ENCODE data around the gene GTF2A2. TPM values are rescaled to one million over a fixed set of nuclear protein-coding genes. Genes with fewer than 3 reads are reported as not detected.

GTF2A2 gene
- polyA plus RNA-seq, 1 of the 3 experiments (the other 2 are of a cell fraction) = 77.4 TPM

GRCh38 chr15:59686389-59686788 is 29.1 kb upstream of the GTF2A2 start:
- 77% methylated on average over 7 of the region's 7 CpGs for WGBS (ENCODE audit: low lambda C conversion rate)
- DNase-seq = no peak
- Histone ChIP-seq H2AFZ (ENCODE audit: low read depth) (no peak overlapping the region), H3K4me2 (peak overlapping the region; percentile 77), H3K9ac (no peak overlapping the region), H3K27ac (ENCODE audit: low read depth in 2 of 2, low read length in 1 of 2) (peak overlapping the region; percentile 25 to 54; a peak in 3 of 4 replicates), H3K4me1 (ENCODE audit: control insufficient read depth in 1 of 2, insufficient read depth in 2 of 2, low read depth in 1 of 2, low read length in 1 of 2) (peaks cover 16 to 22% of the 10 kb centered on the region in 2 experiments; a peak in 3 of 4 replicates), H3F3A (replicated peaks; ENCODE audit: insufficient read depth) (peaks cover 20% of the 10 kb centered on the region), H3K79me2 (ENCODE audit: insufficient read depth) (peaks cover 78% of the 10 kb centered on the region), H3K36me3 (replicated peaks in 1 of 2; ENCODE audit: control insufficient read depth in 1 of 2, insufficient read depth in 2 of 2, low read length in 1 of 2) (peaks cover 11 to 42% of the 10 kb centered on the region in 2 experiments), H3K27me3 (ENCODE audit: insufficient read depth) (no peaks in the 10 kb centered on the region), H3K9me3 (no peaks in the 10 kb centered on the region), H3K4me3 (ENCODE audit: low read depth in 2 of 2, low read length in 1 of 2) (no peak overlapping the region), H4K20me1 (ENCODE audit: insufficient read depth) (peaks cover 67% of the 10 kb centered on the region), H3K9me2 (no peaks in the 10 kb centered on the region)
- ChIA-PET POLR2A (no interaction called here), CTCF (interaction anchor here (1.2 to 1.3 kb wide), 2 partner anchors 158 to 185 kb away, joined by 3 to 4 read pairs; no protein-coding TSS in a partner anchor)
- TF ChIP-seq, protein P1, sequence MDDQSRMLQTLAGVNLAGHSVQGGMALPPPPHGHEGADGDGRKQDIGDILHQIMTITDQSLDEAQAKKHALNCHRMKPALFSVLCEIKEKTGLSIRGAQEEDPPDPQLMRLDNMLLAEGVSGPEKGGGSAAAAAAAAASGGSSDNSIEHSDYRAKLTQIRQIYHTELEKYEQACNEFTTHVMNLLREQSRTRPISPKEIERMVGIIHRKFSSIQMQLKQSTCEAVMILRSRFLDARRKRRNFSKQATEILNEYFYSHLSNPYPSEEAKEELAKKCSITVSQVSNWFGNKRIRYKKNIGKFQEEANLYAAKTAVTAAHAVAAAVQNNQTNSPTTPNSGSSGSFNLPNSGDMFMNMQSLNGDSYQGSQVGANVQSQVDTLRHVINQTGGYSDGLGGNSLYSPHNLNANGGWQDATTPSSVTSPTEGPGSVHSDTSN (IDR thresholded peaks at IDR 0.05) = no peak
- TF ChIP-seq POLR2AphosphoS5 (IDR thresholded peaks at IDR 0.05; ENCODE audit: low read depth, low read length) (no peak), CHD2 (IDR thresholded peaks at IDR 0.05; ENCODE audit: low read length, partially characterized antibody) (no peak), YY1 (IDR thresholded peaks at IDR 0.05; ENCODE audit: low read depth) (no peak), RXRA (IDR thresholded peaks at IDR 0.05; ENCODE audit: borderline replicate concordance, low read depth) (no peak)

DNA sequence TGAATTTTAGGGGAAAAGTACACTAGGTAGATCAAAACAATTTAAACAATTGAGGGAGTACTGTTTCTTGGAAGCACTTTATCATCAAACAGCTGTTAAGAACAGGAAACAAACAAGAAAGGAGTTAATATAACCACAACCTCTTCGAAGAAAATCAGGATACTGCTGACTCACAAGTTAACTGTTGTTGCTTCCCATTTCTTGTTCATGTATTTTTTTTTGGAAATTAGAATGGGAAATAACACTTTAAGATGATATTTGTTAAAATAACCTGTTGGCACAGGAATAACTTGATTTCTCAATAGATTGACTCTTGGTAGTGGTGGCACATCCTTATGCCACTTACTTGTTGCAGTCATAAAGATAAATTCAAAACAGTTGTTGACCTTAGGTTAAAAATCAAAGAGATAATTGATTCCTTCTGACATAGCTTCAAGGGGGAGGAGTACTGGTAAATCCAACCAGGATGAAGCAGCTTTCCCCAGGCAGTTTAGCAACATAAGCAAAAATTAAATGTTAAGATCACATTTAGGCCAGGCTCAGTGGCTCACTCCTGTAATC is 28.5 kb upstream of the GTF2A2 start:
- Histone ChIP-seq H3K9me2 (no peaks in the 10 kb centered on the region), H3K36me3 (replicated peaks in 1 of 2; ENCODE audit: control insufficient read depth in 1 of 2, insufficient read depth in 2 of 2, low read length in 1 of 2) (peaks cover 17 to 48% of the 10 kb centered on the region in 2 experiments), H3K9ac (no peak overlapping the region), H3K4me2 (peak overlapping the region; percentile 77; the same call in 1 of the 2 replicates), H4K20me1 (ENCODE audit: insufficient read depth) (peaks cover 71% of the 10 kb centered on the region), H3K27ac (ENCODE audit: low read depth in 2 of 2, low read length in 1 of 2) (peak overlapping the region; percentile 25 to 54; a peak in 3 of 4 replicates), H3K4me1 (ENCODE audit: control insufficient read depth in 1 of 2, insufficient read depth in 2 of 2, low read depth in 1 of 2, low read length in 1 of 2) (peaks cover 16 to 22% of the 10 kb centered on the region in 2 experiments; a peak in 3 of 4 replicates), H3K27me3 (ENCODE audit: insufficient read depth) (no peaks in the 10 kb centered on the region), H3K4me3 (ENCODE audit: low read depth in 2 of 2, low read length in 1 of 2) (no peak overlapping the region), H2AFZ (ENCODE audit: low read depth) (no peak overlapping the region), H3K9me3 (no peaks in the 10 kb centered on the region), H3F3A (replicated peaks; ENCODE audit: insufficient read depth) (peaks cover 16% of the 10 kb centered on the region), H3K79me2 (ENCODE audit: insufficient read depth) (peaks cover 83% of the 10 kb centered on the region)
- peak; percentile 43 for DNase-seq
- TF ChIP-seq EZH2phosphoT487 (IDR thresholded peaks at IDR 0.05; ENCODE audit: borderline replicate concordance, low read depth) (no peak), EP300 (IDR thresholded peaks at IDR 0.05; ENCODE audit: borderline replicate concordance in 1 of 2, low read depth in 1 of 2, low read length in 1 of 2) (peak in 1 of 2 experiments; percentile 29; a peak in 1 of 4 replicates), TCF12 (IDR thresholded peaks at IDR 0.05) (peak; percentile 55), MAX (IDR thresholded peaks at IDR 0.05; ENCODE audit: low read depth) (no peak), POLR2AphosphoS5 (IDR thresholded peaks at IDR 0.05; ENCODE audit: low read depth, low read length) (no peak)
- TF ChIP-seq, protein P2, sequence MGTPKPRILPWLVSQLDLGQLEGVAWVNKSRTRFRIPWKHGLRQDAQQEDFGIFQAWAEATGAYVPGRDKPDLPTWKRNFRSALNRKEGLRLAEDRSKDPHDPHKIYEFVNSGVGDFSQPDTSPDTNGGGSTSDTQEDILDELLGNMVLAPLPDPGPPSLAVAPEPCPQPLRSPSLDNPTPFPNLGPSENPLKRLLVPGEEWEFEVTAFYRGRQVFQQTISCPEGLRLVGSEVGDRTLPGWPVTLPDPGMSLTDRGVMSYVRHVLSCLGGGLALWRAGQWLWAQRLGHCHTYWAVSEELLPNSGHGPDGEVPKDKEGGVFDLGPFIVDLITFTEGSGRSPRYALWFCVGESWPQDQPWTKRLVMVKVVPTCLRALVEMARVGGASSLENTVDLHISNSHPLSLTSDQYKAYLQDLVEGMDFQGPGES (IDR thresholded peaks at IDR 0.05; ENCODE audit: low read depth, low read length) = no peak
- ChIA-PET CTCF (interaction anchor here (1.2 to 1.3 kb wide), 2 partner anchors 157 to 184 kb away, joined by 3 to 4 read pairs; no protein-coding TSS in a partner anchor), POLR2A (no interaction called here)
- WGBS (ENCODE audit: low lambda C conversion rate) = 18% methylated on average over 1 of the region's 1 CpG

All from SK-N-SH (cell line).